Ascending aorta (tissue), 2 donors: Measurements from ENCODE around the gene ROGDI. TPM values are rescaled to one million over a fixed set of nuclear protein-coding genes. Genes with fewer than 3 reads are reported as not detected.

Experiments used
- DNase-seq, 2 donors: peaks; one replicate each; pipeline ENCODE4 v3.0.0-alpha.2; 2019; ENCODE audit warnings: low spot score in 2 of 2
- H3K27ac ChIP-seq, 2 donors: fragments of 200-600 bp; sonication (generic); one replicate each; pipeline ENCODE4 v1.5.1; 2016 to 2017; ENCODE audit warnings: mild to moderate bottlenecking in 1 of 2
- H3K27me3 ChIP-seq: fragments of 200-600 bp; sonication (generic); one replicate; pipeline ENCODE4 v1.5.1; 2017
- H3K36me3 ChIP-seq, 2 donors: fragments of 200-600 bp; sonication (generic); one replicate each; pipeline ENCODE4 v1.5.1; 2016
- H3K4me1 ChIP-seq, 2 donors: fragments of 200-600 bp; sonication (generic); one replicate each; pipeline ENCODE4 v1.5.1; 2016 to 2017; ENCODE audit warnings: mild to moderate bottlenecking in 1 of 2
- H3K4me3 ChIP-seq, 2 donors: fragments of 200-600 bp; sonication (generic); one replicate each; pipeline ENCODE4 v1.5.1; 2016 to 2017; ENCODE audit warnings: mild to moderate bottlenecking in 1 of 2
- H3K9me3 ChIP-seq, 2 donors: fragments of 200-600 bp; sonication (generic); one replicate each; pipeline ENCODE4 v1.5.1; 2016
- intact Hi-C: fragments of 100-400 bp; cut with DNase I; formaldehyde crosslinking; loops from one replicate; pipeline ENCODE4 v1.15.1; 2023
- total RNA-seq: library from RNA; depleted of rRNA; stranded (reverse); fragments of >200 nt; gene quantifications from one replicate; pipeline ENCODE4 v1.1.0, GENCODE V29; 2016
- TF ChIP-seq, protein P1 (sequence below), 3 experiments: fragments of 200-600 bp in 2 of 3; fragments of 450-650 bp in 1 of 3; sonication (generic) in 2 of 3; IDR thresholded peaks; one replicate each; pipeline ENCODE4 v1.5.1; 2016 to 2019; ENCODE audit warnings: antibody characterized with exemption in 3 of 3, mild to moderate bottlenecking in 1 of 3, moderate library complexity in 1 of 3

Gene ROGDI
- total RNA-seq, 1 donor from 2014 or later, result 10.5 TPM

DNA sequence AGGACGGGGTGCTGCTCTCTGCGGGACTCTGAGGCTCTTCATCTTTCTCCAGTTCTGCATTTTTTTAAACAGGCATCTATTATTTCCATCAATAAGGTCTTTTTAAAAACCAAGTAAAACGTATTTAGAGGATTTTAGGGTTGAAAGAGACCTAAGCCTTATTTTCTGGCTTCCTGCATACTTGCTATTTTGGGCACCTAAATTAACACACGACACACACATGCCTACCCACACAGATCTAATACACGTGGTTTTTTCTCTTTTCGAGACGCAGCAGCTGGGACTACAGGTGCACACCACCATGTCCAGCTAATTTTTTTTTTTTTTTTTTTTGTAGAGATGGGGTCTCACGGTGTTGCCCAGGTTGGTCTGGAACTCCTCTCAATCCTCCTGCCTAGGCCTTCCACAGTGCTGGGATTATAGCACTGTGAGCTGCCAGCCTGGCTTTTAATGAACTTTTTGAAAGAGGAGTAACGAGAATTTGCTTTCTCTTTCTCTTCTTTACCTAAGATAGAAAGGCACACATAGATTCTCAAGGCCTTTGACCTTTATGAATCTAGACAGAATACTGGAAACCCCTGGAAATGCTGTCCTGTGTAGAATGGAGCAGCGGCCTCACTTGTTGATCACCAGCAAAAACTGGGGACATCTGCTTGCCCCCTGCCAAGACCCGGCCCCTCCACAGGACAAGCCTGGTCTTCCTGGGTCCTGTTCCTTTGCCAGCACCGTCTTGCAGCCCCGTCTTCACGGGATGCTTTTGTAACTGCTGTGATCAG, 54.3 kb downstream of the ROGDI start:
- Histone ChIP-seq H3K9me3 (no peaks in the 10 kb centered on the region), H3K27ac (no peak overlapping the region), H3K36me3 (peaks cover 26 to 42% of the 10 kb centered on the region in 2 donors), H3K4me3 (no peak overlapping the region), H3K27me3 (no peaks in the 10 kb centered on the region), H3K4me1 (peaks cover 0 to 3% of the 10 kb centered on the region in 2 donors)
- TF ChIP-seq, protein P1, sequence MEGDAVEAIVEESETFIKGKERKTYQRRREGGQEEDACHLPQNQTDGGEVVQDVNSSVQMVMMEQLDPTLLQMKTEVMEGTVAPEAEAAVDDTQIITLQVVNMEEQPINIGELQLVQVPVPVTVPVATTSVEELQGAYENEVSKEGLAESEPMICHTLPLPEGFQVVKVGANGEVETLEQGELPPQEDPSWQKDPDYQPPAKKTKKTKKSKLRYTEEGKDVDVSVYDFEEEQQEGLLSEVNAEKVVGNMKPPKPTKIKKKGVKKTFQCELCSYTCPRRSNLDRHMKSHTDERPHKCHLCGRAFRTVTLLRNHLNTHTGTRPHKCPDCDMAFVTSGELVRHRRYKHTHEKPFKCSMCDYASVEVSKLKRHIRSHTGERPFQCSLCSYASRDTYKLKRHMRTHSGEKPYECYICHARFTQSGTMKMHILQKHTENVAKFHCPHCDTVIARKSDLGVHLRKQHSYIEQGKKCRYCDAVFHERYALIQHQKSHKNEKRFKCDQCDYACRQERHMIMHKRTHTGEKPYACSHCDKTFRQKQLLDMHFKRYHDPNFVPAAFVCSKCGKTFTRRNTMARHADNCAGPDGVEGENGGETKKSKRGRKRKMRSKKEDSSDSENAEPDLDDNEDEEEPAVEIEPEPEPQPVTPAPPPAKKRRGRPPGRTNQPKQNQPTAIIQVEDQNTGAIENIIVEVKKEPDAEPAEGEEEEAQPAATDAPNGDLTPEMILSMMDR (IDR thresholded peaks at IDR 0.05), result no peak
- intact Hi-C loops, result no loop called here
- no peak for DNase-seq

DNA sequence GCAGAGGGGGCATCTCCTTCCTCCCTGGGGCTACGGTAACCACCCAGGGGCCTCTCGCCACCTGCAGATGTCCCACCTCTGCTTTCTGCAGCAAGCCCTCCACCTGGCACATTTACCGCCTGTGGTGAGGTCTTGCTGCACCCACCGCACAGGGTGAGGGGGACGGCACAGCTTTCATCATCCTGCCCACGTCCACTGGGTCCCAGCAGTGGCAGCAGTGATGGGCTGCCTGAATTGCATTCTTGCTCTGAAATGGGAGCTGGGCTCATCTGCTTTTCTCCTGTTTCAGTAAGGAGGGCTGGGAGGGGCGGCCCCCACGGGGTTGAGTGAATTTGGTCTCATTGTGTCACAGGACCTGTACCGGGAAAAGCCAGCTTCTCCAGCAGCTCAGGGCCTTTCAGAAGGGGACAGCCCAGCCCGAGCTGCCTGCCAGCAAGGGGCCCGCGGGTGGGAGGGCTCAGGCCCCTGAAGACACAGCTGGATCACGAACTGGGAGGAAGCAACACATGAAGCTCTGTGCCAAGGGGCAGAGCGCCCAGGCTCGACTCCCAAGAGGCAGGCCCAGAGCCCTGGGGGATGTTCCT, 55.4 kb downstream of the ROGDI start:
- intact Hi-C loops, result no loop called here
- no peaks in the 10 kb centered on the region for H3K27me3 ChIP-seq
- H3K9me3 ChIP-seq, result no peaks in the 10 kb centered on the region

More for the DNA sequence above, 55.4 kb downstream of the ROGDI start:
- Histone ChIP-seq H3K36me3 (peaks cover 16 to 32% of the 10 kb centered on the region in 2 donors), H3K27ac (no peak overlapping the region), H3K4me1 (peaks cover 0 to 3% of the 10 kb centered on the region in 2 donors), H3K4me3 (no peak overlapping the region)
- TF ChIP-seq, protein P1 (IDR thresholded peaks at IDR 0.05), result no peak
- DNase-seq, result no peak

Other genes with a start within 250 kb of the ROGDI start
- not detected for gene C16orf96, start 246.3 kb downstream of the ROGDI start, total RNA-seq
- gene UBALD1, start 187.7 kb downstream of the ROGDI start, total RNA-seq, result 4.6 TPM
- 201 TPM for gene MGRN1, start 177.8 kb downstream of the ROGDI start, total RNA-seq
- gene NUDT16L1, start 109.1 kb downstream of the ROGDI start, total RNA-seq, result 77.3 TPM
- gene ANKS3, start 68.4 kb downstream of the ROGDI start, total RNA-seq, result 55.9 TPM
- gene DNAAF8, start 68.1 kb downstream of the ROGDI start, total RNA-seq, result not detected
- 13.7 TPM for gene ZNF500, start 35.5 kb downstream of the ROGDI start, total RNA-seq
- not detected for gene SEPTIN12, start 14.3 kb downstream of the ROGDI start, total RNA-seq
- gene SMIM22, start 7.3 kb downstream of the ROGDI start, total RNA-seq, result not detected
- 39.2 TPM for gene GLYR1, start 44.7 kb upstream of the ROGDI start, total RNA-seq
- 31.8 TPM for gene UBN1, start 44.8 kb upstream of the ROGDI start, total RNA-seq
- gene PPL, start 134.5 kb upstream of the ROGDI start, total RNA-seq, result 25.7 TPM
- 5.7 TPM for gene SEC14L5, start 155.7 kb upstream of the ROGDI start, total RNA-seq
- 23.0 TPM for gene NAGPA, start 231.3 kb upstream of the ROGDI start, total RNA-seq